Skeletal muscle tissue (tissue), 4 donors: Measurements from ENCODE around the gene CBFA2T2. TPM values are rescaled to one million over a fixed set of nuclear protein-coding genes. Genes with fewer than 3 reads are reported as not detected.

Source experiments
- H3K27ac ChIP-seq: one replicate; pipeline ENCODE4 v1.7.0; 2013; ENCODE audit warnings: mild to moderate bottlenecking, low read depth, low read length, inconsistent platforms
- H3K27me3 ChIP-seq, 3 donors: one replicate each; pipeline ENCODE4 v1.7.0; 2013; ENCODE audit warnings: low read length in 3 of 3; ENCODE audit not compliant: control insufficient read depth in 3 of 3, insufficient read depth in 3 of 3
- H3K36me3 ChIP-seq, 3 donors: one replicate each; pipeline ENCODE4 v1.7.0; 2013; ENCODE audit warnings: low read length in 3 of 3; ENCODE audit not compliant: control insufficient read depth in 3 of 3, insufficient read depth in 3 of 3
- H3K4me1 ChIP-seq, 3 donors: one replicate each; pipeline ENCODE4 v1.7.0; 2013; ENCODE audit warnings: low read length in 3 of 3, mild to moderate bottlenecking in 3 of 3; ENCODE audit not compliant: control insufficient read depth in 3 of 3, insufficient read depth in 3 of 3
- H3K4me3 ChIP-seq, 3 donors: one replicate each; pipeline ENCODE4 v1.7.0; 2013; ENCODE audit warnings: low read length in 3 of 3
- H3K9ac ChIP-seq, 3 donors: one replicate each; pipeline ENCODE4 v1.7.0; 2013; ENCODE audit warnings: low read length in 3 of 3, mild to moderate bottlenecking in 3 of 3, moderate library complexity in 2 of 3, low read depth in 1 of 3
- H3K9me3 ChIP-seq, 3 donors: one replicate each; pipeline ENCODE4 v1.7.0; 2013; ENCODE audit warnings: low read length in 3 of 3; ENCODE audit not compliant: control insufficient read depth in 3 of 3
- total RNA-seq: library from RNA; depleted of rRNA; stranded (reverse); fragments of >200 nt; gene quantifications from one replicate; pipeline ENCODE4 v1.2.3, GENCODE V29; 2014
- donor health status: Osteomylitis.

CBFA2T2 gene
- total RNA-seq, 1 donor from 2014 or later = 10.4 TPM

DNA sequence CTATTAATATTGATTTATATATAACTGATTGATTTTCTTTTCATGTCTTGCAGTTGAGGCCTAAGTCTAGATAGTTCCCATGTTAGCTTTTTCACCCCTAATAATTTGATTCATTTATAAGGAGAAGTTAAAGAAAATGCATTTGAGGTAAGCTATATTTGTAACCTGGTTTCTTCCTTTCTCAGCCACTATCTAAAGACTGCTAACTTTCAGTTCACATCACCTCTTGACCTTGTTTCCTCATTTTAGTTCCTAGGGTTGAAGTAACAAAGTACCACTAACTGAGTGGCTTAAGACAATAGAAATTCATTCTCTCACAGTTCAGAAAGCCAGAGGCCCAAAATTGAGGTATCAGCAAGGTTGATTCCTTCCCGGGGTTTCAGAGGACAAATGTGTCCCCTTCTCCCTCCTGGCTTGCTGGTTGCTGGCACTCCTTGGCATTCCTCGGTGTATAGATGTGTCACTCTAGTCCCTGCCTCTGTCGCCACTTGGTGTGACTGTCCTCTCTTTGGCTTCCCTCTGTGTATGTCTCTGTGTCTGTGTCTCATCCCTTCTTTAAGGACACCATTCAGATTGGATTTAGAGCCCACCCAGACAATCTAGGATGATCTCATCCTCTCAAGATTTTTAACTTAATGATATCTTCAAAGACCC is 116.3 kb downstream of the CBFA2T2 start:
- no peak overlapping the region for H3K9ac ChIP-seq
- H3K27me3 ChIP-seq = no peaks in the 10 kb centered on the region
- no peaks in the 10 kb centered on the region for H3K4me1 ChIP-seq
- no peak overlapping the region for H3K4me3 ChIP-seq
- H3K9me3 ChIP-seq = no peaks in the 10 kb centered on the region
- no peak overlapping the region for H3K27ac ChIP-seq
- peaks cover 14 to 26% (median 20%) of the 10 kb centered on the region in 3 donors for H3K36me3 ChIP-seq

DNA sequence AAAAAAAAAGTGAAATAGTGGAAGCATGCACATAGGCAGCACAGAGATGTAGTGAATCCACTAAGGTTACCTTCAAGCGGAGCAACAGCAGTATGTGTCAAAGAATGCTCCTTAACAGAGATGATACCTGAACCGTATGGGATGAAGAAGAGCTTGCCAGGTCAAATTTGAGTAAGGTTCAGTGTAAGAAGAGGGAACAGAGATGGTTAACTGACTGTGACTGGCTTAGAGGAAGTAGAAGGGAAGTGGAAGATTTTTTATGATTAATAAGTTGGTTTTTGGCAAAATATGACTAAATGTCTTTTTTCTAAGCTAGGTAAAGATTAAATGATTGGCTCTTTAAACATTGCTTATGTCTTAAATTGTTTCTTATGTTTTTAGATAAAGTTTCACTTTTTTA is 119.6 kb downstream of the CBFA2T2 start:
- Histone ChIP-seq H3K27ac (no peak overlapping the region), H3K27me3 (no peaks in the 10 kb centered on the region), H3K9ac (no peak overlapping the region), H3K4me3 (no peak overlapping the region), H3K4me1 (no peaks in the 10 kb centered on the region), H3K9me3 (no peaks in the 10 kb centered on the region), H3K36me3 (peaks cover 17 to 45% (median 34%) of the 10 kb centered on the region in 3 donors)

DNA sequence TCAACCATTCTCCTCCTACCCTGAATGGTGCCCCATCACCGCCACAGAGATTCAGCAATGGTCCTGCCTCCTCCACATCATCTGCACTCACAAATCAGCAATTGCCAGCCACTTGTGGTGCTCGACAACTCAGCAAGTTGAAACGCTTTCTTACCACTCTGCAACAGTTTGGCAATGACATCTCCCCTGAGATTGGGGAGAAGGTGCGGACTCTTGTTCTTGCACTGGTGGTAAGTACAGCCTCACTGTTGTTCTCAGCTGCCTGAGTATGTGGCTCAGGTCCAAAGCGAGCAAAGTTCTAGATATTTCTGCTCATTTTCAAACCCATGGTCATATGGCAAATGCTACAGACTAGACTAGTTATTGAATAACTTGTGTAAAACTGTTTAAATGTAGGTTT is 121.2 kb downstream of the CBFA2T2 start:
- Histone ChIP-seq H3K9ac (no peak overlapping the region), H3K4me1 (no peaks in the 10 kb centered on the region), H3K4me3 (no peak overlapping the region), H3K27me3 (no peaks in the 10 kb centered on the region), H3K27ac (no peak overlapping the region), H3K9me3 (no peaks in the 10 kb centered on the region), H3K36me3 (peaks cover 17 to 52% (median 42%) of the 10 kb centered on the region in 3 donors)

DNA sequence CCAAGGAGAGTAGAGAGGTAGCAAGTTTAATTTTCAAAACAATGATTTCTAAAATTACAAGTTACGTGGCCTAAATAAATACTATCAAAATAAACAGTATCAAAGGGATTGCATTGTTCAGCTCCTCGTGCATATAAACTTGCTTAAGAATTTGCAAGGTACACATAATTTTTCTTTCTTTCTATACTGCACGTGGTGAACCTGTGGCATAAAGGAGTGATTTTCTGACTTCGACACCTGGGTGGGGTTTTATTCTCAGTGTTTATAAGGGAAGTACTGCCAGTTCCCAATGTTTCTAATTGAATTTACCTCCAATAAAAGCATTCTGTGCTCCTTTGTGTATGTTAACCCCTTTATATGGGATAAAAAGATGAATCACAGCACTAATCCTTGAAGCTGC is 122.1 kb downstream of the CBFA2T2 start:
- Histone ChIP-seq H3K27ac (no peak overlapping the region), H3K27me3 (no peaks in the 10 kb centered on the region), H3K4me3 (no peak overlapping the region), H3K9me3 (no peaks in the 10 kb centered on the region), H3K36me3 (peaks cover 17 to 55% (median 45%) of the 10 kb centered on the region in 3 donors), H3K4me1 (no peaks in the 10 kb centered on the region), H3K9ac (no peak overlapping the region)

DNA sequence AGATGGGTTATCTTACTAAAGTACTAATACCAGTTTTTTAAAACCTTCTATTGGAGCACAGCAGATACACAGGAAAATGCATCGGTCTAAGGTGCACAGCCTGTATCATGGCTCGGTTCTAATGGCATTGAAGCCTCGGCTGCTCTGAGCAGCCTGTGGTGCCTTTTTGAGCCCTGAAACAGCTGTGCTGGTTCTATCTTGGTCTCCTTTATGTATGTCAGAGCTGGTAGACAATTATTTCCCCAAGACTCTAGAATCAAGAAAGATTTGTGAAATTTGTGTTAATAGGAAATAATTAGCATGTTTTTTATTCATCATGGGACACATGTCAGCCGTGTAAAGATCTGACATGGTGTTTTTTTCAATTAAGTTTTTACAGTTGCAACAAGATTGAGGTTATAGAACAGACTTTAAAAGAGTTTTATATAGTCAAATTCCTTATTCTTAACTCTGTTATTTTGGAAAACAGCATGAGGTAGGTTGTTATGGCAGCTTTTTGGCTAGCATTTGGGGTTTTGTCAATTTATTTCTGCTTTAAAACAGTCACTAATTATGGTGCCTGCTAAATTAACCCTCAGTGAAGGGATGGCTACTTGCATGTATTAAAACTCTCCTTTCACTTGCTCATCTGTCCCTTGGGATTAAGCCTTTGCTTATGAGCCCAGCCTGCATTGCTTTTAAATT is 132.0 kb downstream of the CBFA2T2 start:
- Histone ChIP-seq H3K9me3 (no peaks in the 10 kb centered on the region), H3K36me3 (peaks cover 19 to 35% (median 29%) of the 10 kb centered on the region in 3 donors)

DNA sequence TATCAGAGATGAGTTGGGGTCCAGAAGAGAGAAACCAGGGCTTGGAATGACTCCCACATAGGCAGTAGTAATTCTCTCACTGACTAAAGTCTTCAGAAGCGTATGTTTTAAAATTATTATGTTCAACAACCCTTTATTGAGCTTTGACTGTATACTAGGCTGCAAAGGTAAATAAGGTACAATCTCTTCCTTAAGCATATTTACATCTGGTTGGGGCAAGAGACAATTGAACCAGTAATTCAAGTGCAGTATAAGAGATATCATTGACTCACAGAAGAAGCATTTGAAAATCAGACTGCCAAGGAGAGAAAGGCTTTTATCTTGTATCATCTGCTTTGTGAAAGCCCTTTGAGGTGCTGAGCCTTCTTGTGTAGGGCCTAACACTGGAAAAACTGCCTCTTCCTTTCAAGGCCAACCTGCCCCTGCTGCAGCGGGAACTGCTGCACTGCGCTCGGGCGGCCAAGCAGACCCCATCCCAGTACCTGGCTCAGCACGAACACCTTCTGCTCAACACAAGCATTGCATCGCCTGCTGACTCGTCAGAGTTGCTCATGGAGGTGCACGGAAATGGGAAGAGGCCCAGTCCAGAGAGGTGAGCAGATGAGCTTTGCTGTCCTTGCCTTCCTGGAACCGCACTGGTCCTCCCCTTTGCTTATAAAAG is 132.9 kb downstream of the CBFA2T2 start:
- Histone ChIP-seq H3K27me3 (no peaks in the 10 kb centered on the region), H3K4me3 (no peak overlapping the region), H3K4me1 (no peaks in the 10 kb centered on the region), H3K27ac (no peak overlapping the region), H3K9me3 (no peaks in the 10 kb centered on the region), H3K36me3 (peaks cover 22 to 40% (median 29%) of the 10 kb centered on the region in 3 donors), H3K9ac (no peak overlapping the region)

More for the DNA sequence above, 132.0 kb downstream of the CBFA2T2 start:
- no peaks in the 10 kb centered on the region for H3K27me3 ChIP-seq
- no peak overlapping the region for H3K27ac ChIP-seq
- no peak overlapping the region for H3K4me3 ChIP-seq
- H3K9ac ChIP-seq = no peak overlapping the region
- H3K4me1 ChIP-seq = no peaks in the 10 kb centered on the region

DNA sequence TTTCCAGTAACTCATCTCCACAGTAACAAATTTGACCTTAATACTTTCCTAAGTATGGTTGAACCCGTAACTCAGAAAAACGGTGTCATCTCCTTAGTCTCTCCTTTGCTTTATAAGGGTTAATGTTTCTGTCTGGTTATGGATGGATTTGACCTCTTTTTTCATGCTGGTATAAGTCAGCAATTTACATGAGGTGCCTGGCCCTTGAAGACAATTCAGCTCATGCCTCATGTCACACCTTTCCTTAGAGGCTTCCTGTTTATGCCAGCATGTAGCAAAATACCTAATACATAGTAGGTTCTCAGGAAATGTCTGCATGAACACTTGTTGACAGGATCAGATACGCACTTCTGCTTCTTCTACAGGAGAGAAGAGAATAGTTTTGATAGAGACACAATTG is 134.5 kb downstream of the CBFA2T2 start:
- Histone ChIP-seq H3K36me3 (peaks cover 23 to 53% (median 35%) of the 10 kb centered on the region in 3 donors), H3K27ac (no peak overlapping the region), H3K9me3 (no peaks in the 10 kb centered on the region), H3K9ac (no peak overlapping the region), H3K4me3 (no peak overlapping the region), H3K4me1 (no peaks in the 10 kb centered on the region), H3K27me3 (no peaks in the 10 kb centered on the region)

DNA sequence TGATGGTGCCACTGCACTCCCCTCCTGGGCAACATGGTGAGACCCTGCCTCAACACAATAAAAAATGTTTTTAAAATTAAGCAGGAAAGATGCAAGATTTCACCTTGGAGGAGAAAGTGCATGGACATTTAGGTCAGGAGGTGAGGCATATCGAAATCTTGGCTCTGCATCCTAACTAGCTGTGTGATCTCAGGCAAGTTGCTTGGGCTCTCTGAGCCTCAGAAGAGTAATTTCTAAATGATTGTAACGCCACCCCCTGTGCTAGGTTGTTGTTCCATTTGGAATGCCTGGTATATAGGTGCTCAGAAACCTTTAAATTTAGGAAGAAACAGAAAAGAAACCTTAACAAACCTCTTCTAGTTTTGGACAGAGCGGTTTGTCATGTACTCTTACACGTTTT is 136.3 kb downstream of the CBFA2T2 start:
- no peaks in the 10 kb centered on the region for H3K27me3 ChIP-seq
- H3K9ac ChIP-seq = no peak overlapping the region
- H3K9me3 ChIP-seq = no peaks in the 10 kb centered on the region
- no peak overlapping the region for H3K27ac ChIP-seq
- no peaks in the 10 kb centered on the region for H3K4me1 ChIP-seq
- peaks cover 30 to 64% (median 46%) of the 10 kb centered on the region in 3 donors for H3K36me3 ChIP-seq
- H3K4me3 ChIP-seq = no peak overlapping the region

DNA sequence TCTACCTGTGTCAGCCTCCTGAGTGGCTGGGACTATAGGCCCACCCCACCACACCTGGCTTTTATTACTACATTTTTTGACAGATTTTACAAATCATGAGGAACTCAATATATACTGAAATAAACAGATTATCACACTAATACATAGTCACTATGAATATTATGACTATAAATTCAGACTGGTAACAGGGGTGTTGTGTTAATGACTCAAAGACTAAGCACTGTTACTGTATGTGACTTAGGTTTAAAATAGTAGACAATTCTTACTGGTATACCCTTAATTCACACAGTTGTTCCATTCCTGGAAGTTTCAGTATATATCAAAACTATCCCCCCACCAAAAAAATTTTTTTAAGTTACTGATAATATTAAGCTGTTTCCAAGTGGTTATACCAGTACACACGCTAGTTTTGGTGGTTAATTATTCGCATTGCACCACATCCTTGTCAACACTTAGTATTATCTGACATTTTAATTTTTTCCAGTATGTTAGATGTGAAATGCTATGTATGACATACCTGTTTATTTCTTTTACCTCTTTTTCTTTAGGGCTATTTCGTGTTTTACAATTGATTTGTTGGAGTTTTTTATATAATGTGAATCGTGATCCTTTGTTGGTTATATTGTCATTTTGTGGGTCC is 137.8 kb downstream of the CBFA2T2 start:
- Histone ChIP-seq H3K27ac (no peak overlapping the region), H3K4me3 (no peak overlapping the region), H3K9ac (no peak overlapping the region), H3K4me1 (no peaks in the 10 kb centered on the region), H3K9me3 (no peaks in the 10 kb centered on the region), H3K36me3 (peaks cover 34 to 67% (median 50%) of the 10 kb centered on the region in 3 donors), H3K27me3 (no peaks in the 10 kb centered on the region)
